H1 (cell line): Measurements from ENCODE around the gene MVD. TPM values are rescaled to one million over a fixed set of nuclear protein-coding genes. Genes with fewer than 3 reads are reported as not detected.

Source experiments
- CBX5 ChIP-seq: fragments of 300-800, 300-1000 bp; sonication (generic); IDR thresholded peaks from 2 replicates; pipeline ENCODE4 v1.7.1; 2016; ENCODE audit warnings: antibody characterized with exemption, low read length, low read depth
- CHD1 ChIP-seq: IDR thresholded peaks from 2 replicates; pipeline ENCODE4 v1.6.1; 2012; ENCODE audit warnings: low read depth, low read length, improper control_type of control experiment
- EGR1 ChIP-seq: IDR thresholded peaks from 2 replicates; pipeline ENCODE4 v1.6.1; 2011; ENCODE audit warnings: low read depth, low read length, borderline replicate concordance
- KDM1A ChIP-seq: fragments of 200-600, 300-600 bp; sonication (generic); IDR thresholded peaks from 2 replicates; pipeline ENCODE4 v1.7.1; 2016; ENCODE audit warnings: mild to moderate bottlenecking, low read length, borderline replicate concordance
- KDM5A ChIP-seq: fragments of 200-600 bp; IDR thresholded peaks from 2 replicates; pipeline ENCODE4 v1.7.1; 2012; ENCODE audit warnings: mild to moderate bottlenecking, low read length, inconsistent platforms, mixed read lengths
- polyA plus RNA-seq, 7 experiments: library from polyadenylated mRNA; depleted of rRNA in 3 of 7; stranded (reverse) in 5 of 7; unstranded in 2 of 7; fragments of >200 nt in 5 of 7; fragments of 200-250 nt in 2 of 7; gene quantifications; 1 replicate in 5 of 7; 2 replicates in 1 of 7; 4 replicates in 1 of 7; pipeline versions ENCODE4 v1.2.1 to v1.2.3, GENCODE V29; 2011 to 2013; ENCODE audit warnings: missing spikeins in 2 of 7, mixed read lengths in 2 of 7
- total RNA-seq: library from RNA; stranded (reverse); fragmentation: NEBNext Ultra II Directional; extraction: Animal tissue kit (Norgen Biotek cat#: 25700); gene quantifications from 2 replicates; pipeline ENCODE4 v1.2.1, GENCODE V29; 2021

Gene MVD
- total and polyA plus RNA-seq, 2 of the 8 experiments (the other 6 are each of a cell fraction or from before 2014, with no cell fraction given) = 47.2 to 77.3 TPM

DNA sequence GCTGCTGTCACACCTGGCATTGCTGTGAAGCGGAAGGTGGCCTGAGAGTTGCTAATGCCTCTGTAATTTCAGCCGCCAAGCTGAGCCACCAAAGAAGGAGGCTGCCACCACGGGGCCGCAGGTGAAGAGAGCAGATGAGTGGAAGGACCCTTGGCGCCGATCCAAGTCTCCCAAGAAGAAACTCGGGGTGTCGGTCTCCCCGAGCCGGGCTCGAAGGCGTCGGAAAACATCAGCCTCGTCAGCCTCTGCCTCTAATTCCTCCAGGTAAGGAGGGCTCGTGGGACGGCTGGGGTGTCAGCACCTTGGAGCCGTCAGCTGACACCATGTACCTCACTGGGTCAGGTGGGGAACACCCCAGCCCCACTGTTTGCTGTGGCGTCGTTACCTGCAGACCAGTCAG, 40.8 kb downstream of the MVD start (continued):
- TF ChIP-seq CHD1 = no peak
- TF ChIP-seq KDM5A = no peak
- no peak for TF ChIP-seq CBX5
- no peak for TF ChIP-seq EGR1
- TF ChIP-seq KDM1A = no peak
